SK-N-SH (cell line): ENCODE data around the gene SNAI3.

Experiments used
- ELF1 ChIP-seq: IDR thresholded peaks from 2 replicates; pipeline ENCODE4 v1.4.0; 2012
- FOXJ3 ChIP-seq: sonication (generic); formaldehyde crosslinking; IDR thresholded peaks from 2 replicates; pipeline ENCODE4 v1.5.1; 2020; ENCODE audit warnings: mild to moderate bottlenecking, missing genetic modification reagents
- GABPA ChIP-seq: IDR thresholded peaks from 2 replicates; pipeline ENCODE4 v1.4.0; 2012; ENCODE audit warnings: low read depth, mild to moderate bottlenecking
- NFIC ChIP-seq: IDR thresholded peaks from 2 replicates; pipeline ENCODE4 v1.4.0; 2012; ENCODE audit warnings: borderline replicate concordance
- RAD21 ChIP-seq: IDR thresholded peaks from 2 replicates; pipeline ENCODE4 v1.6.1; 2012; ENCODE audit warnings: mild to moderate bottlenecking, low read length
- SIN3A ChIP-seq: IDR thresholded peaks from 2 replicates; pipeline ENCODE4 v1.6.1; 2012; ENCODE audit warnings: low read depth, mild to moderate bottlenecking, low read length, moderate library complexity, borderline replicate concordance
- TAF1 ChIP-seq: IDR thresholded peaks from 2 replicates; pipeline ENCODE4 v1.6.1; 2012; ENCODE audit warnings: low read depth, mild to moderate bottlenecking, low read length, moderate library complexity, borderline replicate concordance
- TF ChIP-seq, protein P1 (sequence below): fragments of 200-600 bp; sonication (generic); IDR thresholded peaks from 2 replicates; pipeline ENCODE4 v1.6.1; 2017; ENCODE audit warnings: antibody characterized with exemption, mild to moderate bottlenecking, moderate library complexity
- TF ChIP-seq, protein P2 (sequence below): IDR thresholded peaks from 2 replicates; pipeline ENCODE4 v1.6.1; 2012; ENCODE audit warnings: mild to moderate bottlenecking, low read depth, low read length, moderate library complexity
- TF ChIP-seq, protein P3 (sequence below): IDR thresholded peaks from 2 replicates; pipeline ENCODE4; 2012

DNA sequence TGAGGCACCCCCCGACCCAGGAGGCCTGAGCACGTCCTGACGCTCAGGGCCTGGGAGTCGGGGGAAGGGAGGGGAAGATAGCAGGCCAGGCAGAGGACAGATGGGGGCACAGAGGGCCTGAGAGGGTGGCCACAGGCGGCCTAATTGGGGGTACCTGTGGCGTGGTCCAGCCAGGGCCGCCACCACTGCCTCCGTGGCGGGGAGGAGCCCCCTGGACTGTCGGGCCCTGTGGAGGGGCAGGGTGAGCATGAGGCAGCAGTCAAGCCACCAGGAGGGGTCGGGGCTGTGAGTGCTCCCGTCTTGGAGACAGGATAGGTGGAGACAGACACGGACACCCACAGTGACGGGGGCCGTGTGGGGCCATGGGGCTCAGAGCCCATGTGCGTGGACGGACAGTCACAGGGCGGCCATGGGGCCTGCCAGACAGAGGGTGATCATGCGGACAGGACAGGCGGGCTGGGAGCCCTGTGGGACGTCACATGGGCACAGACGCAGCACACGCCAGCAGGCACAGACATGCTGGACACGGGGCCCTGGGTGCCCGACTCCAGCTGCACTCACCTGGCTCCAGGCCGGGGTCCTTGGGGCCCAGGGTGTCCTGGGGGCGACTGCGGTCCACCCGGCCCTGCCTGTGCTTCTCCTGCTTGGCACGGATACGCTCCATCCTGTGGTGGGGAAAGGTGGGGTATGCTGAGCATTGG is 38.7 kb upstream of the SNAI3 start:
- TF ChIP-seq, protein P1, sequence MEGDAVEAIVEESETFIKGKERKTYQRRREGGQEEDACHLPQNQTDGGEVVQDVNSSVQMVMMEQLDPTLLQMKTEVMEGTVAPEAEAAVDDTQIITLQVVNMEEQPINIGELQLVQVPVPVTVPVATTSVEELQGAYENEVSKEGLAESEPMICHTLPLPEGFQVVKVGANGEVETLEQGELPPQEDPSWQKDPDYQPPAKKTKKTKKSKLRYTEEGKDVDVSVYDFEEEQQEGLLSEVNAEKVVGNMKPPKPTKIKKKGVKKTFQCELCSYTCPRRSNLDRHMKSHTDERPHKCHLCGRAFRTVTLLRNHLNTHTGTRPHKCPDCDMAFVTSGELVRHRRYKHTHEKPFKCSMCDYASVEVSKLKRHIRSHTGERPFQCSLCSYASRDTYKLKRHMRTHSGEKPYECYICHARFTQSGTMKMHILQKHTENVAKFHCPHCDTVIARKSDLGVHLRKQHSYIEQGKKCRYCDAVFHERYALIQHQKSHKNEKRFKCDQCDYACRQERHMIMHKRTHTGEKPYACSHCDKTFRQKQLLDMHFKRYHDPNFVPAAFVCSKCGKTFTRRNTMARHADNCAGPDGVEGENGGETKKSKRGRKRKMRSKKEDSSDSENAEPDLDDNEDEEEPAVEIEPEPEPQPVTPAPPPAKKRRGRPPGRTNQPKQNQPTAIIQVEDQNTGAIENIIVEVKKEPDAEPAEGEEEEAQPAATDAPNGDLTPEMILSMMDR = no peak
- TF ChIP-seq, protein P2, sequence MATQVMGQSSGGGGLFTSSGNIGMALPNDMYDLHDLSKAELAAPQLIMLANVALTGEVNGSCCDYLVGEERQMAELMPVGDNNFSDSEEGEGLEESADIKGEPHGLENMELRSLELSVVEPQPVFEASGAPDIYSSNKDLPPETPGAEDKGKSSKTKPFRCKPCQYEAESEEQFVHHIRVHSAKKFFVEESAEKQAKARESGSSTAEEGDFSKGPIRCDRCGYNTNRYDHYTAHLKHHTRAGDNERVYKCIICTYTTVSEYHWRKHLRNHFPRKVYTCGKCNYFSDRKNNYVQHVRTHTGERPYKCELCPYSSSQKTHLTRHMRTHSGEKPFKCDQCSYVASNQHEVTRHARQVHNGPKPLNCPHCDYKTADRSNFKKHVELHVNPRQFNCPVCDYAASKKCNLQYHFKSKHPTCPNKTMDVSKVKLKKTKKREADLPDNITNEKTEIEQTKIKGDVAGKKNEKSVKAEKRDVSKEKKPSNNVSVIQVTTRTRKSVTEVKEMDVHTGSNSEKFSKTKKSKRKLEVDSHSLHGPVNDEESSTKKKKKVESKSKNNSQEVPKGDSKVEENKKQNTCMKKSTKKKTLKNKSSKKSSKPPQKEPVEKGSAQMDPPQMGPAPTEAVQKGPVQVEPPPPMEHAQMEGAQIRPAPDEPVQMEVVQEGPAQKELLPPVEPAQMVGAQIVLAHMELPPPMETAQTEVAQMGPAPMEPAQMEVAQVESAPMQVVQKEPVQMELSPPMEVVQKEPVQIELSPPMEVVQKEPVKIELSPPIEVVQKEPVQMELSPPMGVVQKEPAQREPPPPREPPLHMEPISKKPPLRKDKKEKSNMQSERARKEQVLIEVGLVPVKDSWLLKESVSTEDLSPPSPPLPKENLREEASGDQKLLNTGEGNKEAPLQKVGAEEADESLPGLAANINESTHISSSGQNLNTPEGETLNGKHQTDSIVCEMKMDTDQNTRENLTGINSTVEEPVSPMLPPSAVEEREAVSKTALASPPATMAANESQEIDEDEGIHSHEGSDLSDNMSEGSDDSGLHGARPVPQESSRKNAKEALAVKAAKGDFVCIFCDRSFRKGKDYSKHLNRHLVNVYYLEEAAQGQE = no peak
- TF ChIP-seq GABPA (no peak), FOXJ3 (CRISPR knock-in tag) (no peak), SIN3A (no peak), RAD21 (no peak), NFIC (no peak), TAF1 (no peak), ELF1 (no peak)
- TF ChIP-seq, protein P3, sequence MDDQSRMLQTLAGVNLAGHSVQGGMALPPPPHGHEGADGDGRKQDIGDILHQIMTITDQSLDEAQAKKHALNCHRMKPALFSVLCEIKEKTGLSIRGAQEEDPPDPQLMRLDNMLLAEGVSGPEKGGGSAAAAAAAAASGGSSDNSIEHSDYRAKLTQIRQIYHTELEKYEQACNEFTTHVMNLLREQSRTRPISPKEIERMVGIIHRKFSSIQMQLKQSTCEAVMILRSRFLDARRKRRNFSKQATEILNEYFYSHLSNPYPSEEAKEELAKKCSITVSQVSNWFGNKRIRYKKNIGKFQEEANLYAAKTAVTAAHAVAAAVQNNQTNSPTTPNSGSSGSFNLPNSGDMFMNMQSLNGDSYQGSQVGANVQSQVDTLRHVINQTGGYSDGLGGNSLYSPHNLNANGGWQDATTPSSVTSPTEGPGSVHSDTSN = no peak
